HG03280 (cell line): ENCODE measurements around the gene TMEM129.

Experiments
- ATAC-seq: cut with Tn5 transposase; IDR thresholded peaks from one replicate; pipeline ENCODE4 v1.9.1; 2021; ENCODE audit warnings: mild to moderate bottlenecking, moderate library complexity; ENCODE audit not compliant: unreplicated experiment

Gene TMEM129

GRCh38 chr4:1745165-1745564 lies 24.0 kb upstream of the TMEM129 start:
- no peak for ATAC-seq

- ATAC-seq = no peak
Observed at GRCh38 chr4:1744552-1744951, 23.4 kb upstream of the TMEM129 start.

- ATAC-seq = no peak
Observed at GRCh38 chr4:1743975-1744374, 22.9 kb upstream of the TMEM129 start.

- ATAC-seq = no peak
Observed at GRCh38 chr4:1743551-1743950, 22.4 kb upstream of the TMEM129 start.

GRCh38 chr4:1741208-1741607 lies 20.1 kb upstream of the TMEM129 start:
- no peak for ATAC-seq

- no peak for ATAC-seq
Observed at GRCh38 chr4:1740021-1740545, 19.0 kb upstream of the TMEM129 start.

- ATAC-seq = no peak
Observed at GRCh38 chr4:1739358-1739757, 18.2 kb upstream of the TMEM129 start.

GRCh38 chr4:1738410-1738809 lies 17.3 kb upstream of the TMEM129 start:
- no peak for ATAC-seq

- ATAC-seq = no peak
Observed at GRCh38 chr4:1737666-1738065, 16.5 kb upstream of the TMEM129 start.

- no peak for ATAC-seq
Observed at GRCh38 chr4:1736812-1737211, 15.7 kb upstream of the TMEM129 start.

GRCh38 chr4:1735215-1735614 lies 14.1 kb upstream of the TMEM129 start:
- no peak for ATAC-seq

- no peak for ATAC-seq
Observed at GRCh38 chr4:1732911-1733310, 11.8 kb upstream of the TMEM129 start.

GRCh38 chr4:1731180-1731579 lies 10.1 kb upstream of the TMEM129 start:
- no peak for ATAC-seq

- no peak for ATAC-seq
Observed at GRCh38 chr4:1730532-1731135, 9.5 kb upstream of the TMEM129 start.

GRCh38 chr4:1728061-1728980 lies 7.2 kb upstream of the TMEM129 start:
- ATAC-seq = no peak

- ATAC-seq = no peak
Observed at GRCh38 chr4:1727117-1728031, 6.3 kb upstream of the TMEM129 start.

- ATAC-seq = no peak
Observed at GRCh38 chr4:1726146-1726934, 5.2 kb upstream of the TMEM129 start.

GRCh38 chr4:1725521-1725920 lies 4.4 kb upstream of the TMEM129 start:
- ATAC-seq = no peak

- ATAC-seq = no peak
Observed at GRCh38 chr4:1723131-1723801, 2.1 kb upstream of the TMEM129 start.
